GM04503 (cell line): ENCODE results near the gene HOXA2.

ENCODE experiments used
- DNase-seq: peaks from one replicate; pipeline ENCODE4 v3.0.0-alpha.2; 2012; ENCODE audit warnings: low read depth

Gene HOXA2

DNA sequence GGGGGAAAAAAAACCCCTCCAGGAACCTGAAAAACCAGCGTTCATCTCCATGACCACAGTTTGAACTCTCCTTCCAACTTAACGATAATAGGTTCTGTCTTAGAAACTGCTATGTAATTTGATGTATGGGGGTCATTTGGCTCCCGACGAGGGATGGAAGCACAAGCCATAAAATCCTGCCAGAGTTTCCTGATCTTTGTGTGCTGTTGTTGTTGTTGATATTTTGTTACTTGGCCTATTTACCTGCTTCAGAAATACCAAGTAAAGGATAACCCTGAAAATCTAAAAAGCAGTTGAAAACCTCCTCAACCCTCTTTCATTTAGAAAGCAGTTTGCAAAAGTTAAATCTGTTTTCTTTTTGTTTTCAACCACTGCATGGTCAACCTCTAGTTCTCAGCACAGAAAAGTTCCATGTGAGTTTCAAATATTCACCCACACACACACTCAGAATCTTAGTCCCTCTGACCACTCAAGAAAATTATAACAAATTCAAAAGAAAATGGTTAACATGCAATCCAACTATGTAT lies 9.3 kb upstream of the HOXA2 start:
- no peak for DNase-seq

DNA sequence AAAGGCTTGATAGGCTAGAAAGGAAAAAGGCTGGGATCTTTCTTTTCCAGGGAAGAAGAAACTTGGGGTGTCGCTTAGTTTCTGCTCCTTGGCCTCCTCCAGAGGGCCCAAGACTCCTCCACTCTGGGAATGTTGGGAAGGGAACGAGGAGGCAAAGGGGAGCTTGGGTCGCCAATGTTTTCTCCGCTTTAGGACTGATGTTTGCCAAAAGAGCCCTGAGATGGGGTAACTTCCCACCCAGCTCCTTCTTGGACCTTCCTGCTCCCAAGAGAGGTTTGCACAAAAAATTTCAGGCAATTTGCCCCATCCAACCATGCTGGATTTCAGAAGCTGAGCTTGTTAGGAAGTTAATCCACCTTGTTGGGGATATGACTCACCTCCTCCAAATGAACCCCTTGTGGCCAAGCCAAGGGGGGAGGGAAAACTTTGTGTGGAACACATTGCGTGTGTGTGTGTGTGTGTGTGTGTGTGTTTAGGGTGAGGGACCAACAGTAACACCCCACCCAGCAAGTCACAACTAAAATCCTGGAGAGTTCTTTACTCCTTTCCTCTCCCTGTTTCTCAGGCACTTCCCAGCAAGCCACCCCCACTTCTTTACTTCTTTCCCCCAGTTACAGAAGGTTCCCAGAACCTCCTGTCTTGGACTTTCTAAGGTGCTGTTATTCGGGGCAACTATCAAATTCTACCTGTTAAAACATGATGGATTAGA lies 8.7 kb upstream of the HOXA2 start:
- no peak for DNase-seq

DNA sequence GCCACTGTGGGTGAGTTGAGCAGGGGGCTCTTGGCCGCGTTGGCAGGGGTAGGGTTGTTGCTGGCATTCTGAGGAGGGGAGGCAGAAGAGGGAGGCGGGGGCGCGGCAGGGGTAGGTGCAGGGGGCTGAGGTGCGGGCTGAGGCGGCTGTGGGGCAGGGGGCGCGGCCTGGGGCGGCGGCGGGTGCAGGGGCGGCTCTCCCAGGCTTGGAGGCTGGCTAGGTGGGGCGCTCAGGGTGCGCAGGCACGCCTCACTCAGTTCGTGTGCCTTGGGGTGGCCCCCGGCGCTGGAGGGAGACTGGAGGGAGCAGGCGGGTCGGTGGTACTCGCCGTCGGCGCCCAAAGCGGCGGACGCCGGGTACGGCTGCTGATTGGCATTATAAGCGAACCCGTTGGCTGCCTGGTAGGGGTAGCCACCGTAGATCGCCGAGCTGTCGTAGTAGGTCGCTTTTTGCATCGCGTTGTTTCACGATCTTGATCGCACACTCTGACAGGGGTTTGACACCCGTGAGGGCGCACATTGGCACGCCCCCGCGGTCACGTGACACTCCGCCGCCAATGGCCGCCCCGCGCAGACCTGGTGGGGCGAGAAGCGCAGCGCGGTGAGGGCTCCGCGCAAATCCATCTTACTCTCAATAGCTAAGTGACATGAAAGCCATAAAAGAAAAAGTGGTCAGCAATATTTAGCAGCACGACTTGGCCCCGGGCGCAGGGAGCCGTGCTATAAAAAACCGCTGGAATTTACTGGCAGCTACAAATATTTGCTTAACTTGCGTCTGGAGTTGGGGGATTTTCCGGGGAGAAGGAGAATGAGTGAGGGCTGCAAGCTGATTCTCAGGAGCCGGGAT lies 7.9 kb upstream of the HOXA2 start:
- no peak for DNase-seq

DNA sequence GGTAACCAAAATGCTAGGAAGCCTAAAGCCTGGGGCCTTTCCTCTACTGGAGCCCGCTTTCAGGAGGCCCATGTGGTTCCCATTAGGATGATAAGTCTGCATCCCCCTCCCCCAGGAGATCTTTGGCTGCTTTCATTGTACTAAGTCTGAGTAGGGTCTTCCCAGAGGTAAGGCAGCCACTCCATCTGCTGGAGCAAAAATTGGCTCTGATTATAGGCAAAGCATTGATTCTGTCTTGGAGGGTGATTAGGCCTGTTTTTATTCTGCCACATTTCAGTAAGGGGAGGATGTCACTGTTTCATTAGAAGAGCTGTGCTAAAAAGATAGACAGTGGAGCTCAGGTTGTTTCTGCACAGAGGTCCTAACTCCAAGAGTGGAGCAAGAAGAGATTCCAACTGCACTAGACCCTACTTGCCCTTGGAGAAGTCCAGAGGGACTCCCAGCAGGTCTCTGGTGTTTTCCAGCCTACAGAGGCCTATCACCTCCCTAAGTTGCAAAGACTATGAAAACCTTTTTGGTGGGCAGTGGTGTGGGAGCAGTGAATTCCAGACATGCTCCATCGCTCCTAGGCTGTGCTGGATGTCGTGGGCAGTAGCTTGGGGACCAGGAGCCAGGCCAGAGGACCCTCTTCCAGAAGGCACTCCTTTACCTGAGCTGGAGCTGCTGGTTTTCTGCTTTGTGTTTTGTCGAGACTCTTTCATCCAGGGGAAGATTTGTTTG lies 7.1 kb upstream of the HOXA2 start:
- DNase-seq = no peak

DNA sequence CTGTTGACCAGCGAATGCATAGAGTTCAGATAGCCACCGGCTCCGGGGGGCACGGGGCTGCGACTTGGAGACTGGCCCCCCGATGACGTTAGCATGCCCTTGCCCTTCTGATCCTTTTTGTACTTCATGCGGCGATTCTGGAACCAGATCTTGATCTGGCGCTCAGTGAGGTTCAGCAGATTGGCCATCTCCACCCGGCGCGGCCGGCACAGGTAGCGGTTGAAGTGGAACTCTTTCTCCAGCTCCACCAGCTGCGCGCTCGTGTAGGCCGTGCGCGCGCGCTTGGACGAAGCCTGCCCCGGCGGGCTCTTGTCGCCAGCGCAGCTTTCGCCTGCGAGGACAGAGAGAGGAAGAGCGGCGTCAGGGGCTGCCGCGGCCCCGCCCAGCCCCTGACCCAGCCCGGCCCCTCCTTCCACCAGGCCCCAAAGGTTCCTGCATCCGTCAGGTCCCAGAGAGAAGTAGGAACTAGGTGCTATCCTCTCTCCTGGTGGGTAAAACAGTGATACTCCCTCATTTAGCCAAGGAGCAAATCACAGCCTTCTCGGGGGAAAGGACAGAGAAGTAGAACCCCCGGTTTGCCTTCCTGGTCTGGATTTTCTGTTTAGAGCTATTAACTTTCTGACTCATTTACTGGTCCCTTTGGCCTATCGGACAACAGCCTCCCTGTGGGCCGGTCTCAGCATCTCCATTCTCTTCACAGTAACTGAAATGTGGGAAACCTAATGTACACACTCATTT lies 6.1 kb upstream of the HOXA2 start:
- no peak for DNase-seq

DNA sequence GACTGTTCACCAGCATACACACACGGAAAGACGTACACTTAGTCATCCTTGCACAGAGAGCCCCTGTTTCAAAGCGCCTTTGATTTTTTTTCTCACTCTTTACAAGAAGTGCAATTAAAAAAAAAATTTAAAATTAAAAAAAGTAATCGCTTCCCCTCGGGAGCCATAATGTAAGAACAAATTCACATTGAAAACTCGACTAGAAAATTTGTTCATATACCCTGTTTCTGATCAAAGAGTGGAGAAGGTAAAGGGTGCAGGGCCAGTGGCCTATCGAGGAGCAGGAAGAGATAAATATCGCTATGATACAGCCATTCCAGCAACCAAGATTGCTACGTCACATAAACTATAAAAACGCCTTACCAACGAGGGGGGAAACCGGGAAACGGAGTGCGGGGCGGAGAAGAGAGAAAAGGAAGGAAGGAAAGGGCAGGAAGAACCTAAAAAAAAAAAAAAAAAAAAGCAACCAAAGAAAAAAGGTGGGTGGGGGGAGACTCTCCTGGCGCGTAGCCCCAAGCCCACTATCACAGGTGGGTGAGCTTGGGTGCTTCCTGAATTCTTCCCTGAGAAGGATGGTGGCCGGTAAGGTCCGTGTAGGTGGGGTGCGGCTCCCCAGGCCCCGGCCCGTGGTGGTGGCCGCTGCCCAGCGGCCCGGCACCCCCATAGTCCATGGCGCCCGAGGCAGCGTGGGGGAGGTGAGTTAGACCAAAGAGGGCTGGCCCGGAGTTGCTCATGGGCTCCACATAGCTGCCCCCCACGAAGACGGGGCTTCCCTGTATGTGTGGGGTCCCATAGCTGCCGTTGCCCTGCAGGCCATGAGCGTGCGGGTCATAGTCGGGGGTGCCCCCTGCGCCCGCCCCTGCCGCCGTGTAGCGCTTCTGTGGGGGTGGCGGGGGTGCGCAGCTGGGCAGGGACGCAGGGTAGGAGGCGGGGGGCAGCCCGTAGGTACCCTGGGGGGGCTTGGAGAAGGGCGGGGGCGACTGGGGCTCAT lies 5.2 kb upstream of the HOXA2 start:
- DNase-seq = no peak

DNA sequence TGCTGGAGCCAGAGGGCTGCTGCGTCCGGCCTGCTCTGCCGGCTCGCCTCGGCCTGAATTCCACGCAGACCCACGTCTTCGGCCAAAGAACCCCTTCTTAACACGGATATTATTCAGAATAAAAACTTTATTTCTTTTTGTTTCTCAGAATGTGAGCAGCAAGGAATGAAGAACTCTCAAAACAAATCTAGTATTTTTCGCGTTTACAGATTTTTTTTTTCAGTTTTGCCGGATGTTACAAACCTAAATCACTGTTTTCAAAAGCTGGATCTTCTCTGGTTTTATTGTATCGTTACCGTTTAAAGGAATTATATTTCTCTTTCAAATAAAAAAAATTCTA lies 4.4 kb upstream of the HOXA2 start:
- DNase-seq = no peak

DNA sequence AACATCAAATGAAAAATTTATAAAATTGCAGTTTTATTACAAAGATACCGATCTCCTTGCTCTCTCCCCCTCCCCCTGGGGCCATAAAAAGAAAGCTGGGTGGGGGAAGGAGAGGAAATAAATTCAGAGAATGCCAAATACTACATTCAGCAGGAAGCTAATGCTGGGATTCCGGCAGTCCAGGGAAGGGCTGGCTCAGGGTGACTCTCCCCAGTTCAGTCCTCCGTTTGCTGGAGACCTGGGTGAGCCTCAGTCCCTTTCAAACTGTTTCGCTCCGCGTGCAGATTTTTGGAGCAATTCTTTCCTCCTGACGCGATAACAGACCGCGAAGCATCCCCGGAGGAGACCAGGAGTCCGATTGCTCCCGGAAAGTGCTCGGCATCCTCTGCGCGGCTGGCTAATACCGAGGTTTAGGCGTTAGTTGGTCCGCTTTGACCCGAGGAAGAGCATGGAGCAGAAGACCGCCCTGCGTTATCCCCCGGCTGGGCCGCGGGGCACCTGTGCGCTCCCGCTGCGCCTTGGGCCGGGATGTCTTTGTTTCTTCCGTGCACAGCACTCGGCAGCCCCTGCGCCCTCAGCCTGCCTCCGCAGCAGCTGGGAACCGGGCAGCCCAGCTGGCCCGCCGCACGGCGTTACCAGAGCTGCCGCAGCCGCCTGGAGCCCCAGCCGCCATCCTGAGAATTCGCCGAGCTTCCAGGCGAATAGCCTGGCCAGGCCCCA lies 3.9 kb upstream of the HOXA2 start:
- DNase-seq = no peak

DNA sequence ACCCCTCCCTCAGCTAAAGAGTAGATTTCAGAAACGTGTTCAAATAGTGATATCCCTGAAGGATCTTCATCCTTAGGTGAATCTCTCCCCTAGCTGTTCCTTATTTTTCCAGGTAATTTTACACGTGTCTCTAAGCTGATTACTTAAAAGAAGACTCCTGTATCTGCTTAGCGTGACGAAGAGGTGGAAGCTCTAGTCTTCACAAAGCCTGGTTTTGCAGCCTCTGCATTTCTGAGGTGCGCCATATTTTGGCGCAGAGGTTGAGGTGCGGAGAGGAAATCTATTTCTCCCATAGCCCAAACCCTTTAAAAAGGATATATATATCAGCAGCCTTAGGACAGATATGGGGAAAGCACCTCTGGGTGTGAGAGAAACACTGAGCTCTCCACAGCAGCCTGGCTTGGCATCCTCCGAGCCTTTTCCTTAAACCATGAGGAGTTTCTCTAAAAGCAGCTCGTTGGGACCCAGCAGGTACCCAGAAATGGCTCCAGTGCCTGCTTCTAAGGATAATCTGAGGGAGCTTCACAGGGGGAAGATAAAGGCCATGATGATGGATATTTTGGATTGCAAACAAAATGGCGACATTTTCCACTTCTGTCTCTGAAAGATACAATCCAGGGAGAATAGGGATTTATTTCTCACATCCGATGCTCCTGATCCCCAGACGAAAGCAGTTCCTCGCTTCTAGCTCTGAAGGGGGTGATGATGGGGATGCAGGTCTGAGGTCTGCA lies 3.0 kb upstream of the HOXA2 start:
- DNase-seq = no peak

DNA sequence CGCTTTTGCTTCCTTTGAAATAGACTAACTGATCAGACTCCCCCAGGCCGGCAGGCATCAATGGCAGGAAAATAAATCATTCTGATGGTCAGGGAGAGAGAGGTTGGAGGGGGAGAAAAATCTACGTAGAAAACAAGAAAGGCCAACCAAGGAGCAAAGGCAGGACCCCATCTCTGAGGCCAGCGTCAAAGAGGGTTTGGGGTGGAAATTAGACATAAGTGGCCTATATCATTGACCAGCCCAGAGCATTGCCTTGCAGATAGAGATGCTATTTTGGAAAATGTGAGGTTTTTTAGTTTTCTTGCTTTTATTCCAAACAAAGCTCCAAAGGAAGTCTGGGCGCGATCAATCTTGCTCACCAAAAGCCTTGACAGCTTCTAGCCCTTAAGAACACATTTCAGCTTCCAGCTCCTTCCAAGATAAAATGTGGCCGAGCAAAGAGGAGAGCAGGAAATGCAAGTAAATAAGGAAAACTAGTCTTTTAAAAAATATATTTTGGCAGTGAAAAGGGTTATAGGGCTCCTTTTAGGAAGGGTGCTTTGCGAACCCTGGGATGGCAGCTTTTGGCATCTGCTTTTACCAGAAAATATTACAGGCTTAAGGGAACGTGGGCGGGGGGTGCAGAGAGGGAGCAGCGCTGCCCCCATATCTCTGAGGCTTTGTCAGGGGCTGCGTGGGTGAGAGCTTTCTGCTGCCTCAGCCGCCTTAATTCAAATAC lies 2.0 kb upstream of the HOXA2 start:
- no peak for DNase-seq

DNA sequence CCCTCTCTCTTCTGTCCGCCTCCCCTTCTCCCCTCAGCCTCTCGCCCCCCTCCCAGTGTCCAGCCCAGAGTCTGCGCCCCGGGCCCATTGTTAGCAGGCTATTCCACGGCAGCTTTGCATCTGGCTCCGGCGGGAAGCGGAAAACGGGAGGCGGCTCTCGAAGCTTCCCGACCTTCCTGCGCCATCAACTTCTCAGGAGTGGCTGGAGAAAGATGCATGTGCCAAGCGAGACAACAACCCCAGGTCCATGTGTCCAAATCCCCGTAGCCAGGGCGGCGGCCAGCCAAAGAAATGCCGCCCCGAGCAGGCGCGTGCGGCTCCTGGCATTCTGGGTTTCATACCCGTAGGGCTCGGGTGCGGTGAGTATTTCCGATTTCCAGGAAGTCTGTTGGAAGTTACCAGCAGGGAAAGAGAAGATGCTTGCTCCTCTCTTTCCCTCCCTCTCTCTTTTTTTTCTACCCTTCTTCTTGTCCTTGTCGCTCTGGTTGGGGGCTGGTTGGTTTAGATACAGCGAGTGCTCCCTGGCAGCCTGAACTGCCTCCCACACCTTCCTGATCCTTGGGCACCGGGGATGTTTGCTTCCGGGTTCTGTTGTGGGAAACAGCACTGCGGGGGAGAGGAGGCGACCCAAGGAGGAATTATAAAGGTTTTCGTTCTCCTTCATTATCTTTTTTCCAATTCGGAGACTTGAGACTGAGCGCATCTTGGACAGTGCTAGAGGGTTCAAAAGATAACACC lies 1.2 kb upstream of the HOXA2 start:
- no peak for DNase-seq

DNA sequence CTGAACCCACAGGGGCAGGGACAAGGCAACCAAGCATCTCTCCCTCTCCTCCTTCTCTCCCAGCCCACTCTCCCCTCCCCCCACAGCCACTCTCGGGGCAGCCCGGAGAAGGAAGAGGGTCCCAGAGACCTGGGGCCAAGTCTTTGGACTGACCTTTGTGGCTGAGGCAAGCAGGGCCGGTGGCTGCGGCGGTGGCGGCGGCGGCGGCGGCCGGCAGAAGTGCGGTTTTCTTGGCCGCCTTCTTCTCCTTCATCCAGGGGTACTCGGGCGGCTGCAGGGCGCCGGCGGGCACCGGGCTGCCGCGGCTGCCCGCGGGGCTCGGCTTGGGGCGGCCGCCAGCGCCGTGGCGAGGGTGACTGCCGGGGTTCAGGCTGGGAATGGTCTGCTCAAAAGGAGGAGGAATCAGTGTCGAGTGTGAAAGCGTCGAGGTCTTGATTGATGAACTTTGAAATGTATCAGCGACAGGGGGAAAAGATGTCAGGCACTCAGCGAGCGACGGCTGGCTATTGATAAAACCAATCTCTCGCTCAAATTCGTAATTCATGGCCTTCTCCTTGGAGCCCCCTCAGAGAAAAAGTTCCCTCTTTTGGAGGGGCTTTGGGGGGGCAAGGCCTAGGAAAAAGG lies 414 bp downstream of the HOXA2 start:
- no peak for DNase-seq

DNA sequence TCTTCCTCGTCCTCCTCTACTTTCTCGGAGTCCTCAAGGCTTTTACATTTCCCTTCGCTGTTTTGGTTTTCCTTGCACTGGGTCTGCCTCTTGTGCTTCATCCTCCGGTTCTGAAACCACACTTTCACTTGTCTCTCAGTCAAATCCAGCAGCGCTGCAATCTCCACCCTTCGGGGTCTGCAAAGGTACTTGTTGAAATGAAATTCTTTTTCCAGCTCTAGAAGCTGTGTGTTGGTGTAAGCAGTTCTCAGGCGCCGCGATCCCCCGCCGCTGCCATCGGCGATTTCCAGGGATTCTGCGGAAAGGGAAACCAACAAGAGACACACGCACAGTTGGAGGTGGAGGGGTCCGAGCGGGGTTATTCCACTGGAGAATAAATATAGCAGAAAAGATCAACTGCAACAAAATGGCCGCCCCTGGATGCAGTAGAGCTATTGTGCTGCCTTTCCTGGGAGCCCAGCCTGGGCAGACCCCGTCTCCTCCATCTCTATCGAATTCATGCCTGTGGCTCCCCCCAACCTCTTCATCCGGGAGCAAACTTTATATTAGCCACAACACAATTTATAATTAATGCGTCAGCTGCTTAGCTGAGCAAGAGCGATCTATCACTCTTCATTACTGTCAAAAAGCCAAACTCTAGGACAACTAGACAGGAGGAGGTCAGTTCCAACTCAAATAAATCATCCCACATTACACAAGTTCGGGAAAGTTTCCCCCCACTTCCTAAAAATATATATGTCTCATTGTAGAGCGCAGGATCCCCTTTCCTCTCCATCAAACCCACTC lies 1.1 kb downstream of the HOXA2 start:
- no peak for DNase-seq

DNA sequence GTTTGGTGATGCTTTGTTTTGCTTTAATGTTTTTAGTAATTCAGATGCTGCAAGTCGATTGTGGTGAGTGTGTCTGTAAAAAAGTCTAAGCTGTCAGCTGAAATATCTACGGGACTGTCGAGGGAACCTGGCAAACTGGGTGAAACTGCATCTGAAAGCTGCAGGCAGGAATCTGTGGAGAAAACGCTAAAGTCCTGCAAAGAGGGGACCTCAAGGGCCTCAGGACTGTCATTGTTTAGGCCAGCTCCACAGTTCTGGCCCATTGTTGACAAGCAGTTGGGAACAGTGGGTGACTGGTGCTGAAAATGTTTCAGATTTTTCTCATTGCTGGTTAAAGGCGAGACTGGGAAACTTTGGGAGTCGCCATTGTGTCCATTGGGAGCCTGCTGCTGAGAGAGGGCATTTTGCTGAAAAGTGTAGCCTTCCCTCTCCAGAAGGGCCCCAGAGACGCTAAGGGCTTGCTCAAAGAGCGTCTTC lies 1.8 kb downstream of the HOXA2 start:
- DNase-seq = no peak

DNA sequence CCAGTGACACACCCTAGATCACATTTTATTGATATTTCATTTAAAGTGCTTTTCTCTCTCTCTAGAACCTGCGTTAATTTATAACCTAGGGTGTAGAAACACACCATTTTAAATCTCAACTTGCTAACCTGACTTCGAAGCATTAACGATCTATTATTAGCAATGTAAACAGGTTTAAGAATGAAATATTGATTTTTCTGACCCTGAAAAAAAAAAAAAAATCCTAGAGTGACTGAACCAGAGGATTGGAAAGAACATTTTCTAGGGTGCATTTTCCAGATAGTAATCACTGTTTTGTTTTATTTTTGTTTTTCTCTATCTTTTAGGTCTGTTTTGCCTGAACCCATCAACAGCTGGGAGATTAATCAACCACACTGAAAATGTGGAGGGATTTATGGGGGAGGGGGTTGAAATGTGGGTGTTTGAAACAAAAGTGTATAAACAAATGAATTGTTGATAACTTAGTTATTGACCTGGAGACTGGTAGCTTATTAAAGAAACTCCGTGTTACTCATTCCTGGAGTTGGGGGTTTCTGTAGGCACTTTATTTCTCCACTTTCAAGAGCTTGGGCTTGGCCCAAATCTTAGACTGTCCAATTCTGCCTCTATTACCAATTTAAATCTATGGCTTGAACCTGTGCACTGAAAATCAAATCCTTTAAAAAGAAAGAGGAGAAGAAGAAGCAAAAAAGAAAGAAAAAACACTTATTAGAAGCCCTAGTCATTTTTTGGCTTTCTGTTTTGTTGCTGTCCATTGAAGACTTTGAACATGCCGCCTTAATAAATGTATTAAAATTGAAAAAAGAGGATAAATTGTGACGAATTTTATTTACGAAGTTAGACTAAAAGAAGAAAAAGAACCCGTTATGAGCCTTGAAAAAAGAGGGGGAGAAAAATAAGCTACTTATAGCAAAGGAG lies 2.8 kb downstream of the HOXA2 start:
- no peak for DNase-seq
